T-helper 9 cell (primary cell): Measurements from ENCODE around the gene HAPSTR1.

Source experiments
- DNase-seq: peaks from one replicate; pipeline ENCODE4 v3.0.0-alpha.2; 2020

Gene HAPSTR1

GRCh38 chr16:9124908-9125584 is 33.6 kb downstream of the HAPSTR1 start:
- no peak for DNase-seq

GRCh38 chr16:9125658-9126505 is 34.4 kb downstream of the HAPSTR1 start:
- DNase-seq = no peak

GRCh38 chr16:9126609-9127008 is 35.2 kb downstream of the HAPSTR1 start:
- DNase-seq = no peak

GRCh38 chr16:9128346-9129342 is 37.2 kb downstream of the HAPSTR1 start:
- DNase-seq = no peak

GRCh38 chr16:9134306-9134705 is 42.9 kb downstream of the HAPSTR1 start:
- DNase-seq = no peak

GRCh38 chr16:9134739-9135138 is 43.3 kb downstream of the HAPSTR1 start:
- peak; percentile 41 for DNase-seq

GRCh38 chr16:9135797-9136196 is 44.4 kb downstream of the HAPSTR1 start:
- DNase-seq = no peak

GRCh38 chr16:9136596-9136995 is 45.2 kb downstream of the HAPSTR1 start:
- DNase-seq = no peak

- no peak for DNase-seq
These were observed 46.7 kb downstream of the HAPSTR1 start for GRCh38 chr16:9138021-9138680.

- DNase-seq = peak; percentile 57
These were observed 47.5 kb downstream of the HAPSTR1 start for GRCh38 chr16:9138731-9139501.

GRCh38 chr16:9139965-9140364 is 48.5 kb downstream of the HAPSTR1 start:
- DNase-seq = no peak
